K562 (cell line): ENCODE data around the gene HSPA4. TPM values are rescaled to one million over a fixed set of nuclear protein-coding genes. Genes with fewer than 3 reads are reported as not detected.

ENCODE experiments used
- ADNP ChIP-seq: fragments of 200-800 bp; sonication (Bioruptor generic); IDR thresholded peaks from 2 replicates; pipeline ENCODE4 v1.6.1; 2016; ENCODE audit warnings: missing genetic modification characterization, missing compliant biosample characterization
- BRF1 ChIP-seq: IDR thresholded peaks from 3 replicates; pipeline ENCODE4 v1.6.1; 2011; ENCODE audit warnings: borderline replicate concordance, mild to moderate bottlenecking; ENCODE audit not compliant: insufficient read length; ENCODE audit errors: extremely low read depth
- C11orf30 ChIP-seq: fragments of 450-650 bp; IDR thresholded peaks from 2 replicates; pipeline ENCODE4 v1.6.1; 2016; ENCODE audit warnings: low read depth, mild to moderate bottlenecking
- HNRNPUL1 ChIP-seq: fragments of 200-400 bp; formaldehyde crosslinking; IDR thresholded peaks from 2 replicates; pipeline ENCODE4 v1.6.1; 2017; ENCODE audit warnings: low read length
- PHF20 ChIP-seq: fragments of 450-650 bp; IDR thresholded peaks from 2 replicates; pipeline ENCODE4 v1.6.1; 2018; ENCODE audit not compliant: partially characterized antibody
- SMARCA4 ChIP-seq: fragments of 450-650 bp; IDR thresholded peaks from 2 replicates; pipeline ENCODE4 v1.6.1; 2016
- ZNF77 ChIP-seq: fragments of 250-450 bp; sonication (Bioruptor Pico); IDR thresholded peaks from 2 replicates; pipeline ENCODE4 v1.5.0; 2020
- polyA plus RNA-seq, 8 experiments: library from polyadenylated mRNA; depleted of rRNA in 4 of 8; stranded (reverse) in 5 of 8; unstranded in 3 of 8; fragments of >200 nt; fragmentation: Nextera tagmentation in 2 of 8; fragmentation: Illumina TruSeq in 1 of 8; extraction: Ambion mirVana in 2 of 8; extraction: Trizol in 1 of 8; gene quantifications; 2 replicates each; pipeline versions ENCODE4 v1.2.1 to v1.2.3, GENCODE V29; 2011 to 2014; ENCODE audit warnings: inconsistent platforms in 1 of 8, missing spikeins in 1 of 8
- total RNA-seq, 7 experiments: library from RNA; depleted of rRNA in 6 of 7; stranded (reverse); fragments of >200 nt in 6 of 7; fragmentation: Illumina TruSeq in 2 of 7; extraction: Trizol in 2 of 7; gene quantifications; 2 replicates each; pipeline versions ENCODE4 v1.2.1 to v1.2.3, GENCODE V29; 2011 to 2021; ENCODE audit warnings: low replicate concordance in 1 of 7
- TF ChIP-seq, protein P1 (sequence below): IDR thresholded peaks from 2 replicates; pipeline ENCODE4 v1.6.1; 2011; ENCODE audit not compliant: insufficient read length; ENCODE audit errors: extremely low read depth
- TF ChIP-seq, protein P2 (sequence below): fragments of 250-450 bp; sonication (Bioruptor Pico); IDR thresholded peaks from 2 replicates; pipeline ENCODE4 v1.8.0; 2022; ENCODE audit warnings: inconsistent platforms
- TF ChIP-seq, protein P3 (sequence below): fragments of 250-450 bp; sonication (Bioruptor Pico); IDR thresholded peaks from 2 replicates; pipeline ENCODE4 v1.4.0; 2020; ENCODE audit warnings: mild to moderate bottlenecking, moderate library complexity
- TF ChIP-seq, protein P4 (sequence below): fragments of 450-650 bp; formaldehyde crosslinking; IDR thresholded peaks from 2 replicates; pipeline ENCODE4 v1.4.0; 2020; ENCODE audit warnings: mild to moderate bottlenecking, moderate library complexity

The HSPA4 gene
- total and polyA plus RNA-seq, 9 of the 15 experiments (the other 6 are each of a cell fraction or from before 2014, with no cell fraction given) = 90.3 to 286 (median 148) TPM

DNA sequence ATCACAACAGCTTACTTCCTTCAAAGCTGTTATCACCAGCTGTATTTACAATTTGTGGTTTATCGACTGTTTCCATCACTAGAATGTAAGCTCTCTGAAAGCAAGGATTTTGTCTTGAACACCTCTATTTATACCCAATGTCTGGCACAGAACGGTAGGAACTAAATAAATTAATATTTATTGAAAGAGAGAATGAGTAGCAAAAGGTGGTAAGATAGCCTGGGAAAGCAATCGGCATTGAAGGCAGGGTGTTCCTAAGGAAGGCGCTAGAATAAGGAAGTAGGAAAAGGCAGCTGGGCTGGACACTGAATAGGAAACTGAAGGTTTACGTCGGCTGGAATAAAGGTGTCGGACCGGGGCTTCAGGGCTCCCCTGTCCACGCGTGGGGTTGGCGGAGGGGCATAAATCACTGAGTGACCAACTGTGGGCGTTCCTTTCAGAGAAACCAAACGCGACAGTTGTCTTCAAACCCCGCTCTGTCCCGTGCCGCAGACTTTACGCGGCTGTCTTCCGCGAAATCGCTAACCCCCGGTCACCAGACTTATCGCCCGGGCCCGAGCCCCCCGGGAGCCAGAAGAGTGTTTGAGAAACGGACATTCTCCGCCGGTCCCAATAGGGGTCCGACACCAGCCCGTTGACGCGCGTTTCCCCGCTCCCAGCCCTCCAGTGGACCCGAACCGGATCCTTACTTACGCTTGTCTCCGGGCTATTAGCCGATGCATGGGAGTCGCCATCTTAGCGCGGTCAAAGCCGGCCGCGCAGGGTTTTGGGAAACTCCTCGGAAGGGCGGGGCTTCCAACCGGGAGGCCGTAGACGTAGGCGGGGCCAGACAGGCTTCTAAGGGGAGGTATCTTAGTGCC is 25.8 kb upstream of the HSPA4 start, which contains the start of gene ZCCHC10 (continued):
- TF ChIP-seq, protein P1, sequence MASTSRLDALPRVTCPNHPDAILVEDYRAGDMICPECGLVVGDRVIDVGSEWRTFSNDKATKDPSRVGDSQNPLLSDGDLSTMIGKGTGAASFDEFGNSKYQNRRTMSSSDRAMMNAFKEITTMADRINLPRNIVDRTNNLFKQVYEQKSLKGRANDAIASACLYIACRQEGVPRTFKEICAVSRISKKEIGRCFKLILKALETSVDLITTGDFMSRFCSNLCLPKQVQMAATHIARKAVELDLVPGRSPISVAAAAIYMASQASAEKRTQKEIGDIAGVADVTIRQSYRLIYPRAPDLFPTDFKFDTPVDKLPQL = no peak
- TF ChIP-seq HNRNPUL1 = no peak
- no peak for TF ChIP-seq ADNP (tag)
- peak; percentile 97 for TF ChIP-seq PHF20
- no peak; the same call in 1 of the 2 replicates for TF ChIP-seq SMARCA4
- TF ChIP-seq, protein P2, sequence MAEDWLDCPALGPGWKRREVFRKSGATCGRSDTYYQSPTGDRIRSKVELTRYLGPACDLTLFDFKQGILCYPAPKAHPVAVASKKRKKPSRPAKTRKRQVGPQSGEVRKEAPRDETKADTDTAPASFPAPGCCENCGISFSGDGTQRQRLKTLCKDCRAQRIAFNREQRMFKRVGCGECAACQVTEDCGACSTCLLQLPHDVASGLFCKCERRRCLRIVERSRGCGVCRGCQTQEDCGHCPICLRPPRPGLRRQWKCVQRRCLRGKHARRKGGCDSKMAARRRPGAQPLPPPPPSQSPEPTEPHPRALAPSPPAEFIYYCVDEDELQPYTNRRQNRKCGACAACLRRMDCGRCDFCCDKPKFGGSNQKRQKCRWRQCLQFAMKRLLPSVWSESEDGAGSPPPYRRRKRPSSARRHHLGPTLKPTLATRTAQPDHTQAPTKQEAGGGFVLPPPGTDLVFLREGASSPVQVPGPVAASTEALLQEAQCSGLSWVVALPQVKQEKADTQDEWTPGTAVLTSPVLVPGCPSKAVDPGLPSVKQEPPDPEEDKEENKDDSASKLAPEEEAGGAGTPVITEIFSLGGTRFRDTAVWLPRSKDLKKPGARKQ = no peak
- TF ChIP-seq, protein P3, sequence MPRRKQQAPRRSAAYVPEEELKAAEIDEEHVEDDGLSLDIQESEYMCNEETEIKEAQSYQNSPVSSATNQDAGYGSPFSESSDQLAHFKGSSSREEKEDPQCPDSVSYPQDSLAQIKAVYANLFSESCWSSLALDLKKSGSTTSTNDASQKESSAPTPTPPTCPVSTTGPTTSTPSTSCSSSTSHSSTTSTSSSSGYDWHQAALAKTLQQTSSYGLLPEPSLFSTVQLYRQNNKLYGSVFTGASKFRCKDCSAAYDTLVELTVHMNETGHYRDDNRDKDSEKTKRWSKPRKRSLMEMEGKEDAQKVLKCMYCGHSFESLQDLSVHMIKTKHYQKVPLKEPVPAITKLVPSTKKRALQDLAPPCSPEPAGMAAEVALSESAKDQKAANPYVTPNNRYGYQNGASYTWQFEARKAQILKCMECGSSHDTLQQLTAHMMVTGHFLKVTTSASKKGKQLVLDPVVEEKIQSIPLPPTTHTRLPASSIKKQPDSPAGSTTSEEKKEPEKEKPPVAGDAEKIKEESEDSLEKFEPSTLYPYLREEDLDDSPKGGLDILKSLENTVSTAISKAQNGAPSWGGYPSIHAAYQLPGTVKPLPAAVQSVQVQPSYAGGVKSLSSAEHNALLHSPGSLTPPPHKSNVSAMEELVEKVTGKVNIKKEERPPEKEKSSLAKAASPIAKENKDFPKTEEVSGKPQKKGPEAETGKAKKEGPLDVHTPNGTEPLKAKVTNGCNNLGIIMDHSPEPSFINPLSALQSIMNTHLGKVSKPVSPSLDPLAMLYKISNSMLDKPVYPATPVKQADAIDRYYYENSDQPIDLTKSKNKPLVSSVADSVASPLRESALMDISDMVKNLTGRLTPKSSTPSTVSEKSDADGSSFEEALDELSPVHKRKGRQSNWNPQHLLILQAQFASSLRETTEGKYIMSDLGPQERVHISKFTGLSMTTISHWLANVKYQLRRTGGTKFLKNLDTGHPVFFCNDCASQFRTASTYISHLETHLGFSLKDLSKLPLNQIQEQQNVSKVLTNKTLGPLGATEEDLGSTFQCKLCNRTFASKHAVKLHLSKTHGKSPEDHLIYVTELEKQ = no peak
- TF ChIP-seq, protein P4, sequence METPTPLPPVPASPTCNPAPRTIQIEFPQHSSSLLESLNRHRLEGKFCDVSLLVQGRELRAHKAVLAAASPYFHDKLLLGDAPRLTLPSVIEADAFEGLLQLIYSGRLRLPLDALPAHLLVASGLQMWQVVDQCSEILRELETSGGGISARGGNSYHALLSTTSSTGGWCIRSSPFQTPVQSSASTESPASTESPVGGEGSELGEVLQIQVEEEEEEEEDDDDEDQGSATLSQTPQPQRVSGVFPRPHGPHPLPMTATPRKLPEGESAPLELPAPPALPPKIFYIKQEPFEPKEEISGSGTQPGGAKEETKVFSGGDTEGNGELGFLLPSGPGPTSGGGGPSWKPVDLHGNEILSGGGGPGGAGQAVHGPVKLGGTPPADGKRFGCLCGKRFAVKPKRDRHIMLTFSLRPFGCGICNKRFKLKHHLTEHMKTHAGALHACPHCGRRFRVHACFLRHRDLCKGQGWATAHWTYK (CRISPR knock-in tag) = peak; percentile 83; the same call in 1 of the 2 replicates
- TF ChIP-seq C11orf30 = peak; percentile 85
- no peak for TF ChIP-seq ZNF77 (CRISPR knock-in tag)
- no peak for TF ChIP-seq BRF1
